Measurements from ENCODE around the gene NUMB. TPM values are rescaled to one million over a fixed set of nuclear protein-coding genes. Genes with fewer than 3 reads are reported as not detected.

Gene NUMB
- polyA plus RNA-seq, 4 donors, result 38.5 to 87.9 (median 55.4) TPM

DNA sequence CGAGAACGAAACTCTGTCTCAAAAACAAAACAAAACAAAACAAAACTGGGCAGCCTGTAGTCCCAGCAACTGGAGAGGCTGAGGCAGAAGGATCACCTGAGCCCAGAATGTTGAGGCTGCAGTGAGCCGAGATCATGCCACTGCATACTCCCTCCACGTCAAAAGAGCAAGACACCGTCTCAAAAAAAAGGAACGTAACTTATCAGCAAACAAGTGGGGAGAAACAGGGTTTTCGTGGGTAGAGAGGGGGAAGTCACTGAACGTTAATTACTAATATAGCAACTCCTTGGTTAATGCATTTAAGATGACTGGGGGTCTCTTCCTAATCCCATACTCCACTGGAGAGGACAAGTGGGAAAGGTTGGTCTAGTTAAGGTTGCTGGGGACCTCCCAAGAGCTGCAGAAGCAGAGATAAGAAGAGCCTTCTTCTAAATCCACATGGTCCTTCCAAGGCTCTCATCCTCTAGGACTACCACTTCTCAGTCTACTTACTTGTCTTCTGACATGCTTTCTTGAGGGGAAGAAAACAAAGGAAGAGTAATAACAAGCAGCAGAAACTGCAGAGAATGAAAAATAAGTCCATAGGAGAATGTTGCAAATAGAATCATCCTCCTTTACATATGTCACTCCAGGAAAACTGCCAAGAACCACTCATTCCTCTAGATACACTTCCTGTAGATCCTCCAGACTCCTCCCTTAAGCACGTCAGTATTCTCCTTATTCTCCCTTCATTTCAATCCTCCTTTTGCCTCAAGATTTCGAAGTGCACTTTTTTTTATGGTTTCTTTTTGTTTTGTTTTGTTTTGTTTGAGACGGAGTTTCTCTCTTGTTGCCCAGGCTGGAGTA lies 5.8 kb downstream of the NUMB start:
- peak in 1 of 2 donors; percentile 33 for DNase-seq
- no peak overlapping the region for H3K27ac ChIP-seq (ENCODE audit: low read depth in 1 of 3, low read length in 2 of 3)
- WGBS, 3 donors, result 59 to 80% (median 65%) methylated on average over 11 of the region's 11 CpGs
- no peaks in the 10 kb centered on the region for H3K27me3 ChIP-seq (ENCODE audit: control insufficient read depth in 3 of 3, insufficient read depth in 3 of 3, low read length in 3 of 3)
- FAIRE-seq, result no peak
- peaks cover 0 to 14% (median 0%) of the 10 kb centered on the region in 3 donors for H3K36me3 ChIP-seq (ENCODE audit: control insufficient read depth in 3 of 3, insufficient read depth in 2 of 3, low read depth in 1 of 3, low read length in 3 of 3)
- peaks cover 0 to 8% (median 7%) of the 10 kb centered on the region in 3 donors for H3K4me1 ChIP-seq (ENCODE audit: control insufficient read depth in 3 of 3, insufficient read depth in 2 of 3, low read depth in 1 of 3, low read length in 2 of 3)
- H3K9me3 ChIP-seq (ENCODE audit: control insufficient read depth in 2 of 2, insufficient read depth in 1 of 2, low read depth in 1 of 2, low read length in 1 of 2), result no peaks in the 10 kb centered on the region
- H3K4me3 ChIP-seq (ENCODE audit: low read depth in 1 of 3, low read length in 3 of 3), result no peak overlapping the region

DNA sequence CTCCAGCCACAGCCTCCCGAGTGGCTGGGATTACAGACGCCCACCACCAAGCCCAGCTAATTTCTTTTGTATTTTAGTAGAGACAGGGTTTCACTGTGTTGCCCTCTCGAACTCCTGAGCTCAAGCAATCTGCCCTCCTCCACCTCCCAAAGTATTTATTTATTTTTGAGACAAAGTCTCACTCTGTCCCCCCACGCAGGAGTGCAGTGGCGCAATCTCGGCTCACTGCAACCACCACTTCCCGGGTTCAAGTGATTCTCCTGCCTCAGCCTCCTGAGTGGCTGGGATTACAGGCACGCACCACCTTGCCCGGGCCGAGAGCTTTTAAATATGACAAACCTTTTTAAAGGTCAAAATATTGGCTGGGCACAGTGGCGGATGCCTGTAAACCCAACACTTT lies 14.6 kb downstream of the NUMB start:
- H3K27ac ChIP-seq (ENCODE audit: low read depth in 1 of 3, low read length in 2 of 3), result no peak overlapping the region
- 91 to 94% (median 93%) methylated on average over 11 of the region's 11 CpGs for WGBS, 3 donors
- H3K27me3 ChIP-seq (ENCODE audit: control insufficient read depth in 3 of 3, insufficient read depth in 3 of 3, low read length in 3 of 3), result no peaks in the 10 kb centered on the region
- FAIRE-seq (no peak), DNase-seq (no peak)
- H3K4me1 ChIP-seq (ENCODE audit: control insufficient read depth in 3 of 3, insufficient read depth in 2 of 3, low read depth in 1 of 3, low read length in 2 of 3), result no peaks in the 10 kb centered on the region
- peaks cover 0 to 7% (median 0%) of the 10 kb centered on the region in 3 donors for H3K36me3 ChIP-seq (ENCODE audit: control insufficient read depth in 3 of 3, insufficient read depth in 2 of 3, low read depth in 1 of 3, low read length in 3 of 3)
- no peak overlapping the region for H3K4me3 ChIP-seq (ENCODE audit: low read depth in 1 of 3, low read length in 3 of 3)
- H3K9me3 ChIP-seq (ENCODE audit: control insufficient read depth in 2 of 2, insufficient read depth in 1 of 2, low read depth in 1 of 2, low read length in 1 of 2), result no peaks in the 10 kb centered on the region

DNA sequence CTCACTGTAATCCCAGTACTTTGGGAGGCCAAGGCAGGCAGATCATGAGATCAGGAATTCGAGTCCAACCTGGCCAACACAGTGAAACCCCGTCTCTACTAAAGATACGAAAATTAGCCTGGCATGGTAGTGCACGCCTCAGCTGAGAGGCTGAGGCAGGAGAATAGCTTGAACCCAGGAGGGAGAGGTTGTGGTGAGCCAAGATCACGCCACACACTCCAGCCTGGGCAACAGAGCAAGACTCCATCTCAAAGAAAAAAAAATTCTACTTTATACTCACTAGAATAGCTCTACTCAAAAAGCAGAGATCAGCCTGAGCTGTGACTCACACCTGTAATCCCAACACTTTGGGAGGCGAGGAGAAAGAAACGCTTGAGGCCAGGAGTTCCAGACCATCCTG lies 17.1 kb downstream of the NUMB start:
- Histone ChIP-seq H3K4me1 (ENCODE audit: control insufficient read depth in 3 of 3, insufficient read depth in 2 of 3, low read depth in 1 of 3, low read length in 2 of 3) (no peaks in the 10 kb centered on the region), H3K36me3 (ENCODE audit: control insufficient read depth in 3 of 3, insufficient read depth in 2 of 3, low read depth in 1 of 3, low read length in 3 of 3) (peaks cover 0 to 7% (median 0%) of the 10 kb centered on the region in 3 donors), H3K9me3 (ENCODE audit: control insufficient read depth in 2 of 2, insufficient read depth in 1 of 2, low read depth in 1 of 2, low read length in 1 of 2) (no peaks in the 10 kb centered on the region), H3K4me3 (ENCODE audit: low read depth in 1 of 3, low read length in 3 of 3) (no peak overlapping the region), H3K27ac (ENCODE audit: low read depth in 1 of 3, low read length in 2 of 3) (no peak overlapping the region), H3K27me3 (ENCODE audit: control insufficient read depth in 3 of 3, insufficient read depth in 3 of 3, low read length in 3 of 3) (no peaks in the 10 kb centered on the region)
- 91 to 94% (median 92%) methylated on average over 7 of the region's 7 CpGs for WGBS, 3 donors
- DNase-seq (no peak), FAIRE-seq (no peak)

DNA sequence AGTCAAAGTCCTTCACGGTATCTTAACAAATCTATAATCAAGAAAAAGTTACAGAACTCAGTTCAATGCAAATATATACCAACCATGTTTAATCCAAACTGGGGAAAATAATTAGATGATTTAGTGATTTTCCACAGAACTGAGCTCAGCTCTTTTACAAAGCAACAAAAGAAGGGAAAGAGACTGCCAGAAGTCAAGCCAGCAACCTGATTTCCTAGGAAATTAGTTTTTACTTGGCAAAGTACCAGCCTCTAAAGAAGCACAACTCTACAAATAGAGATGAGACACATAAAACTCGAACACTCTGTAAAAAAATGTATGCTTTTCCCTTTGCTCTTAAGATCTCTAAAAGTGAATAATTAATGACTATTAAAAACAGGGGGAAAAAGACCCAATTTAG lies 19.4 kb downstream of the NUMB start:
- no peaks in the 10 kb centered on the region for H3K27me3 ChIP-seq (ENCODE audit: control insufficient read depth in 3 of 3, insufficient read depth in 3 of 3, low read length in 3 of 3)
- FAIRE-seq (no peak), DNase-seq (no peak)
- no peaks in the 10 kb centered on the region for H3K4me1 ChIP-seq (ENCODE audit: control insufficient read depth in 3 of 3, insufficient read depth in 2 of 3, low read depth in 1 of 3, low read length in 2 of 3)
- H3K27ac ChIP-seq (ENCODE audit: low read depth in 1 of 3, low read length in 2 of 3), result no peak overlapping the region
- H3K9me3 ChIP-seq (ENCODE audit: control insufficient read depth in 2 of 2, insufficient read depth in 1 of 2, low read depth in 1 of 2, low read length in 1 of 2), result no peaks in the 10 kb centered on the region
- 16 to 56% (median 31%) methylated on average over 2 of the region's 2 CpGs for WGBS, 3 donors
- H3K36me3 ChIP-seq (ENCODE audit: control insufficient read depth in 3 of 3, insufficient read depth in 2 of 3, low read depth in 1 of 3, low read length in 3 of 3), result peaks cover 0 to 9% (median 0%) of the 10 kb centered on the region in 3 donors
- H3K4me3 ChIP-seq (ENCODE audit: low read depth in 1 of 3, low read length in 3 of 3), result no peak overlapping the region

DNA sequence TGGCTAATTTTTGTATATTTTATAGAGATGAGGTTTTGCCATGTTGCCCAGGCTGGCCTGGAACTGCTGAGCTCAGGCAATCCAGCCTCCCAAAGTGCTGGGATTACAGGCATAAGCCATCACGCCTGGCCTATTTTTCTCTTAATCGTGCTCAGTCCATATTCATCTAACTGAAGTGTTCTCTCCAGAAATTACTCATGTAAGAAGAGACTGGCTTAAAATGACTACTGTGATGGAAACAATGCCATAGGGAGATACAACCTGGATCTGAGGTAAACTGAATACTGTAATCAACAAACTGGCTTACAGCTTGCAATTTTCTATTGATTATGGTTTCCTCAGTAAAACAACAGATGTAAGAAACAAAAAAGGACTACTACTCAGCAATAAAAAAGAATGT lies 21.1 kb downstream of the NUMB start:
- DNase-seq (no peak), FAIRE-seq (no peak)
- Histone ChIP-seq H3K9me3 (ENCODE audit: control insufficient read depth in 2 of 2, insufficient read depth in 1 of 2, low read depth in 1 of 2, low read length in 1 of 2) (no peaks in the 10 kb centered on the region), H3K27me3 (ENCODE audit: control insufficient read depth in 3 of 3, insufficient read depth in 3 of 3, low read length in 3 of 3) (no peaks in the 10 kb centered on the region), H3K36me3 (ENCODE audit: control insufficient read depth in 3 of 3, insufficient read depth in 2 of 3, low read depth in 1 of 3, low read length in 3 of 3) (peaks cover 0 to 9% (median 0%) of the 10 kb centered on the region in 3 donors), H3K27ac (ENCODE audit: low read depth in 1 of 3, low read length in 2 of 3) (no peak overlapping the region), H3K4me3 (ENCODE audit: low read depth in 1 of 3, low read length in 3 of 3) (no peak overlapping the region), H3K4me1 (ENCODE audit: control insufficient read depth in 3 of 3, insufficient read depth in 2 of 3, low read depth in 1 of 3, low read length in 2 of 3) (no peaks in the 10 kb centered on the region)
- WGBS, 3 donors, result 92 to 99% (median 95%) methylated on average over 2 of the region's 2 CpGs

DNA sequence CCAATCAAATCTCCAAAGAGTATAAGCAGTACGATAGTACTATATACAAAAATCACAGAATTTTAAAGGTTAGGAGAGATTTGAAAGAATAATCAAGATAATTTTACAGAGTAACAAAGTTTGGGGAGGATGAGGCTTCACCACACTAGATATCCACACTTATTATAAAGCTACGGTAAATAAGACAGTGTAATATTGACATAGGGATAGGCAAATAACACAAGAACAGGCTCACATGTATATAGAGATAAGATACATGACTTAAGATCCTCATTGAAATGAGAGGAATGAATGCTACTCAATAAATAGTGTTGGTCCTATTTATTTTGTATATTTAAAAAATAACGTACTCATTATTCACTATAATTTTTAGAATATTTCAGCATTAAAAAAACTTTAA lies 26.2 kb downstream of the NUMB start:
- Histone ChIP-seq H3K27ac (ENCODE audit: low read depth in 1 of 3, low read length in 2 of 3) (no peak overlapping the region), H3K36me3 (ENCODE audit: control insufficient read depth in 3 of 3, insufficient read depth in 2 of 3, low read depth in 1 of 3, low read length in 3 of 3) (peaks cover 0 to 11% (median 0%) of the 10 kb centered on the region in 3 donors), H3K27me3 (ENCODE audit: control insufficient read depth in 3 of 3, insufficient read depth in 3 of 3, low read length in 3 of 3) (no peaks in the 10 kb centered on the region), H3K4me1 (ENCODE audit: control insufficient read depth in 3 of 3, insufficient read depth in 2 of 3, low read depth in 1 of 3, low read length in 2 of 3) (peaks cover 0 to 5% (median 4%) of the 10 kb centered on the region in 3 donors), H3K4me3 (ENCODE audit: low read depth in 1 of 3, low read length in 3 of 3) (no peak overlapping the region), H3K9me3 (ENCODE audit: control insufficient read depth in 2 of 2, insufficient read depth in 1 of 2, low read depth in 1 of 2, low read length in 1 of 2) (no peaks in the 10 kb centered on the region)
- DNase-seq, result no peak
- no peak for FAIRE-seq
- 59 to 75% (median 66%) methylated on average over 3 of the region's 3 CpGs for WGBS, 3 donors

DNA sequence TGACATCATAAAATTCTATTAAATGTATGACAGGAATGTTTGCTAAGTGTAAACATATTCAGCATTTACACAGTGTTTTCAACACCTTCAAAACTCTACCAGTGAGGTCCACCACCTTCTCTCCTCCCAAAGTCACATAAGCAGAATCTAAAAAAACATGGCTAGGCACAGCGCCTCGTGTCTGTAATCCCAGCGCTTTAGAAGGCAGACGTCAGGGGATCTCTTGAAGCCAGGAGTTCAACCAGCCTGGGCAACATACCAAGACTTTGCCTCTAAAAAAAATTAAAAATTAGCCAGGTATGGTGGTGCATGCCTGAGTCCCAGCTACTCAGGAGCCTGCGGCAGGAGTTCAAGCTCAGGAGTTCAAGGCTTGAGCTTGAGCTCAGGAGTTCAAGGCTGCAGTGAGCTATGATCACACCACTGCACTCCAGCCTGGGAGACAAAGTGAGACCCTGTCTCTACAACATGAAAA lies 30.0 kb downstream of the NUMB start:
- Histone ChIP-seq H3K36me3 (ENCODE audit: control insufficient read depth in 3 of 3, insufficient read depth in 2 of 3, low read depth in 1 of 3, low read length in 3 of 3) (peaks cover 0 to 16% (median 0%) of the 10 kb centered on the region in 3 donors), H3K4me1 (ENCODE audit: control insufficient read depth in 3 of 3, insufficient read depth in 2 of 3, low read depth in 1 of 3, low read length in 2 of 3) (peaks cover 0 to 5% (median 4%) of the 10 kb centered on the region in 3 donors), H3K9me3 (ENCODE audit: control insufficient read depth in 2 of 2, insufficient read depth in 1 of 2, low read depth in 1 of 2, low read length in 1 of 2) (no peaks in the 10 kb centered on the region), H3K27ac (ENCODE audit: low read depth in 1 of 3, low read length in 2 of 3) (no peak overlapping the region), H3K4me3 (ENCODE audit: low read depth in 1 of 3, low read length in 3 of 3) (no peak overlapping the region), H3K27me3 (ENCODE audit: control insufficient read depth in 3 of 3, insufficient read depth in 3 of 3, low read length in 3 of 3) (no peaks in the 10 kb centered on the region)
- DNase-seq (peak; percentile 46 to 53), FAIRE-seq (no peak)
- 39 to 67% (median 44%) methylated on average over 5 of the region's 5 CpGs for WGBS, 3 donors

DNA sequence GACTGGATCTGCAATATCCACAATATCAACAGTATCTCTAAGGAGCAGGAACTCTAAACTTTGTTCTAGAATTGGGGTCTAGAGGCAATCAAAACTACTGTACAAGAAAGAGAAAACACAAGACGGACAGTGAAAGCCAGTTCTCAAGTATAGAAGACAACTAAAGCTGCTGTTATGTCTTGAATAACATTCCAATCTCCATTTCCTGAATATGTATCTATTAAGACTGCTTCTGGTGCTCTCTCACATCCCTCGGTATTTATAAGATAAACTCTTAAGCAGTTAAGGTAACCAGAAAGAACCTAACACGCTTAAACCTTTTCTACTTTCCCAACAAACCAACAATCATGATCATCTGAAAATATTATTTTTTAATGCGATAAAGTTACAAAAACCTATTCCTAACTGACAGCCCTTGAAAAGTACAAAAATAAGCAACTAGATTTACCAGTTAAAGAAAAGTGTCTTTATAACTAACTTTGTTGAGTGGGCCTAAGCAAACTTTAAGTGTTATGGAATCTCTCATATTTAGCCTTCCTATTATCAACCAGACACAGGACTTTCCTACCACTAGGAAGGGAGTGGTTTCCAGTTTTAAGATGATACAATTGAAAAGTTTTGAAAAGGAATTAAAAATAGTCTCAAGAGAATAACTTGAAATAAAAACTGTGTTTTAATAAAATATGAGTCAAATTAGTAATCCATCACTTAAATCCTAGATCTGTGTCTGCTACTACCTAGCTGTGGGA lies 30.7 kb downstream of the NUMB start:
- DNase-seq (no peak), FAIRE-seq (peak; percentile 19)
- no peak overlapping the region for H3K4me3 ChIP-seq (ENCODE audit: low read depth in 1 of 3, low read length in 3 of 3)
- H3K9me3 ChIP-seq (ENCODE audit: control insufficient read depth in 2 of 2, insufficient read depth in 1 of 2, low read depth in 1 of 2, low read length in 1 of 2), result no peaks in the 10 kb centered on the region
- 80 to 85% (median 81%) methylated on average over 4 of the region's 4 CpGs for WGBS, 3 donors
- peaks cover 0 to 5% (median 4%) of the 10 kb centered on the region in 3 donors for H3K4me1 ChIP-seq (ENCODE audit: control insufficient read depth in 3 of 3, insufficient read depth in 2 of 3, low read depth in 1 of 3, low read length in 2 of 3)
- H3K27me3 ChIP-seq (ENCODE audit: control insufficient read depth in 3 of 3, insufficient read depth in 3 of 3, low read length in 3 of 3), result no peaks in the 10 kb centered on the region
- peaks cover 0 to 17% (median 0%) of the 10 kb centered on the region in 3 donors for H3K36me3 ChIP-seq (ENCODE audit: control insufficient read depth in 3 of 3, insufficient read depth in 2 of 3, low read depth in 1 of 3, low read length in 3 of 3)
- H3K27ac ChIP-seq (ENCODE audit: low read depth in 1 of 3, low read length in 2 of 3), result no peak overlapping the region

All from small intestine (tissue), 7 donors.